Measurements from ENCODE around the gene PGAM2. TPM values are rescaled to one million over a fixed set of nuclear protein-coding genes. Genes with fewer than 3 reads are reported as not detected.
"Not testable (repeated sequence)": the region's sequence is repeated elsewhere in the genome, so short reads cannot be mapped to it uniquely, and the experiment has no call there.

Gene PGAM2
- polyA plus RNA-seq, 1 donor from 2014 or later, result not detected

GRCh38 chr7:44030029-44030428, 35.3 kb downstream of the PGAM2 start:
- H3K36me3 Mint-ChIP-seq, H3K4me1 Mint-ChIP-seq, H3K27me3 Mint-ChIP-seq, H3K4me3 Mint-ChIP-seq, H3K9me3 Mint-ChIP-seq, H3K27ac Mint-ChIP-seq: not testable (repeated sequence)

GRCh38 chr7:44029433-44029832, 35.9 kb downstream of the PGAM2 start:
- H3K4me1 Mint-ChIP-seq, H3K27ac Mint-ChIP-seq, H3K4me3 Mint-ChIP-seq, H3K27me3 Mint-ChIP-seq, H3K36me3 Mint-ChIP-seq, H3K9me3 Mint-ChIP-seq: not testable (repeated sequence)

- H3K9me3 Mint-ChIP-seq, result not testable (repeated sequence)
Observed at GRCh38 chr7:44022796-44023467, 42.4 kb downstream of the PGAM2 start.

GRCh38 chr7:44022069-44022468, 43.3 kb downstream of the PGAM2 start:
- H3K36me3 Mint-ChIP-seq, H3K9me3 Mint-ChIP-seq, H3K4me3 Mint-ChIP-seq, H3K27ac Mint-ChIP-seq, H3K27me3 Mint-ChIP-seq: not testable (repeated sequence)
- H3K4me1 Mint-ChIP-seq, result peaks cover 5 to 18% (median 6%) of the 10 kb centered on the region in 3 donors

More at GRCh38 chr7:44022796-44023467, 42.4 kb downstream of the PGAM2 start:
- H3K27me3 Mint-ChIP-seq, H3K27ac Mint-ChIP-seq, H3K36me3 Mint-ChIP-seq: not testable (repeated sequence)
- peak overlapping the region in 1 of 4 donors; percentile 45 for H3K4me3 Mint-ChIP-seq
- H3K4me1 Mint-ChIP-seq, result peaks cover 5 to 18% (median 6%) of the 10 kb centered on the region in 3 donors

GRCh38 chr7:44019825-44020224, 45.5 kb downstream of the PGAM2 start:
- H3K9me3 Mint-ChIP-seq, H3K27me3 Mint-ChIP-seq, H3K36me3 Mint-ChIP-seq: not testable (repeated sequence)
- Mint-ChIP-seq H3K4me1 (peaks cover 6 to 18% (median 7%) of the 10 kb centered on the region in 3 donors), H3K4me3 (peak overlapping the region in 1 of 4 donors; percentile 78), H3K27ac (peak overlapping the region in 1 of 3 donors; percentile 90)

- H3K27me3 Mint-ChIP-seq, H3K36me3 Mint-ChIP-seq, H3K9me3 Mint-ChIP-seq: not testable (repeated sequence)
- peak overlapping the region; percentile 90 to 97 (median 96) for H3K4me3 Mint-ChIP-seq
- H3K27ac Mint-ChIP-seq, result peak overlapping the region; percentile 90 to 94 (median 92)
- peaks cover 6 to 18% (median 7%) of the 10 kb centered on the region in 3 donors for H3K4me1 Mint-ChIP-seq
Observed at GRCh38 chr7:44018857-44019807, 46.2 kb downstream of the PGAM2 start.

GRCh38 chr7:44015090-44015489, 50.3 kb downstream of the PGAM2 start:
- not testable (repeated sequence) for H3K36me3 Mint-ChIP-seq, H3K27ac Mint-ChIP-seq, H3K4me1 Mint-ChIP-seq, H3K9me3 Mint-ChIP-seq, H3K4me3 Mint-ChIP-seq, H3K27me3 Mint-ChIP-seq

Other genes starting within 250 kb of the PGAM2 start
- 136 TPM for gene MRPS24, start 196.1 kb downstream of the PGAM2 start, polyA plus RNA-seq
- 24.4 TPM for gene URGCP, start 159.0 kb downstream of the PGAM2 start, polyA plus RNA-seq
- gene UBE2D4, start 139.1 kb downstream of the PGAM2 start, polyA plus RNA-seq, result 15.1 TPM
- gene SPDYE1, start 67.7 kb downstream of the PGAM2 start, polyA plus RNA-seq, result 0.10 TPM
- 384 TPM for gene DBNL, start 20.9 kb downstream of the PGAM2 start, polyA plus RNA-seq
- 42.0 TPM for gene POLM, start 17.0 kb upstream of the PGAM2 start, polyA plus RNA-seq
- 3.7 TPM for gene AEBP1, start 38.8 kb upstream of the PGAM2 start, polyA plus RNA-seq
- gene POLD2, start 58.0 kb upstream of the PGAM2 start, polyA plus RNA-seq, result 88.5 TPM
- gene MYL7, start 75.8 kb upstream of the PGAM2 start, polyA plus RNA-seq, result not detected
- 0.68 TPM for gene GCK, start 123.9 kb upstream of the PGAM2 start, polyA plus RNA-seq
- gene YKT6, start 135.4 kb upstream of the PGAM2 start, polyA plus RNA-seq, result 46.3 TPM

Measured in IgD-negative memory B cell (primary cell).